Neuron (in vitro differentiated cells): ENCODE data around the gene UBA3.

Experiments used
- H2AFZ ChIP-seq: one replicate; pipeline ENCODE4 v1.6.1; 2013; ENCODE audit warnings: low read depth, mild to moderate bottlenecking, inconsistent platforms, low read length, moderate library complexity
- H3K27me3 ChIP-seq: one replicate; pipeline ENCODE4 v1.6.1; 2013; ENCODE audit warnings: low read length; ENCODE audit not compliant: insufficient read depth
- H3K36me3 ChIP-seq: one replicate; pipeline ENCODE4 v1.6.1; 2013; ENCODE audit warnings: low read length; ENCODE audit not compliant: insufficient read depth
- H3K4me1 ChIP-seq: one replicate; pipeline ENCODE4 v1.6.1; 2013; ENCODE audit warnings: low read length; ENCODE audit not compliant: insufficient read depth
- H3K4me3 ChIP-seq: 2 replicates; pipeline ENCODE4 v1.5.1; 2013; ENCODE audit warnings: mild to moderate bottlenecking, low read length, moderate library complexity
- H3K9me3 ChIP-seq: one replicate; pipeline ENCODE4 v1.6.1; 2013; ENCODE audit warnings: low read length

The UBA3 gene

DNA sequence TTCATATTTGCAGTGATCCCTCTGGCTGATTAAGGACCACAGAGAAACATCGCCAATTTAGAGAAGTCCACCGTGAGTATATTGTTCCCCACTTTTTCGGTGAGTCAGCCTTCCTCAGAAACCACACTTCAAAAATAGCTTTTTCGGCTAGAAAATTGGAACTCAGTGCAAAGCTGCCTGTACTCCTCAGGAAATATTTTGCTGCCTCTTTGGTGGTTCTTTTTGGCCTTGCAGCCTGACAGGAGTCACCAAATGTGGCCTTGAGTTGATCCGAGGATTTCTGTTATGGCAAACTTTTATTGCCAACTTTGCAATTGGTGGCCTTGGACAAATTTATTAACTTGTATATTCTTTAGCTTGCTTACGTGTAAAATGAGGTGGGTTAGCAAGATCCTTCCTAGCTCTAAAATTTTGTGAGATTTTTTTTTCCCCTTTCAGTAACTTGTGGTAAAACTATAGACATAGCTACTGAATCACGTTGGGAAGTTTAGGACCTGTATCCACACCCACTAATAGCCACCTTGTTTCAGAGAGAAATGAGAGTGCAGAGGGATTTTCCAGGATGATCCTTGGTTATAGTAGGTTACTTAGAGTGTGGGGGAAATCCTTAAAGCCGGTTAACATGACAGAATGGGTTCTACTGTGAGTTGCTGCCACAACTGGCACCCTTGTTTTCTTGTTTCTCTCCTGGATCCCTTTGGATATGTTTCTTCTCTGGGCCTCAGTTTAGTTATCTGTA lies 14.5 kb upstream of the UBA3 start:
- peaks cover 2% of the 10 kb centered on the region for H3K9me3 ChIP-seq
- no peak overlapping the region for H2AFZ ChIP-seq
- peaks cover 12% of the 10 kb centered on the region for H3K4me1 ChIP-seq
- no peaks in the 10 kb centered on the region for H3K27me3 ChIP-seq
- peaks cover 16% of the 10 kb centered on the region for H3K36me3 ChIP-seq
- H3K4me3 ChIP-seq = no peak overlapping the region

DNA sequence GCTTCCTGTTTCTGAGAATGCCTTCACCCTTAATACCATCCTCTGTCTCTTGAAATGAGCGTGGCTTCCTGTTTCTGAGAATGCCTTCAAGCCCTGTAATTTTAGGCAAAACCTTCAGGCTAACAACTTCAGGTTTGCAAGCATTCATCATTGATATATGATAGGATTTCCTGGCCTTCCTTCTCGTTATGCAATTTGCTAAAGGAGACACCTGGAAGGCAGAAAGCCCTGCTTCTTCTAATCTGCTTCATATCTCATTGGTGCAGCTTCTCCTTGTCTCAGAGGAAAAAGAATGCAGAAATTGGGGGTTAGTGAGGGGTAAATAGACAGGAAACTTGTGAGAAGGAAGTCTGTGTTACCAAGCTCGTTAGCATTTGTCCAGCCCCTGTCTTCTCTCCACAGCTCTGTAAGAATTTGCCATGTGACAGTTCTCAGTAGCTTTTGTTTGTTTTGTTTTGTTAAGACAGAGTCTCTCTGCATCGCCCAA lies 11.9 kb upstream of the UBA3 start:
- H3K4me3 ChIP-seq = no peak overlapping the region
- no peaks in the 10 kb centered on the region for H3K27me3 ChIP-seq
- H3K36me3 ChIP-seq = peaks cover 16% of the 10 kb centered on the region
- no peak overlapping the region for H2AFZ ChIP-seq
- H3K9me3 ChIP-seq = no peaks in the 10 kb centered on the region
- H3K4me1 ChIP-seq = peaks cover 24% of the 10 kb centered on the region

DNA sequence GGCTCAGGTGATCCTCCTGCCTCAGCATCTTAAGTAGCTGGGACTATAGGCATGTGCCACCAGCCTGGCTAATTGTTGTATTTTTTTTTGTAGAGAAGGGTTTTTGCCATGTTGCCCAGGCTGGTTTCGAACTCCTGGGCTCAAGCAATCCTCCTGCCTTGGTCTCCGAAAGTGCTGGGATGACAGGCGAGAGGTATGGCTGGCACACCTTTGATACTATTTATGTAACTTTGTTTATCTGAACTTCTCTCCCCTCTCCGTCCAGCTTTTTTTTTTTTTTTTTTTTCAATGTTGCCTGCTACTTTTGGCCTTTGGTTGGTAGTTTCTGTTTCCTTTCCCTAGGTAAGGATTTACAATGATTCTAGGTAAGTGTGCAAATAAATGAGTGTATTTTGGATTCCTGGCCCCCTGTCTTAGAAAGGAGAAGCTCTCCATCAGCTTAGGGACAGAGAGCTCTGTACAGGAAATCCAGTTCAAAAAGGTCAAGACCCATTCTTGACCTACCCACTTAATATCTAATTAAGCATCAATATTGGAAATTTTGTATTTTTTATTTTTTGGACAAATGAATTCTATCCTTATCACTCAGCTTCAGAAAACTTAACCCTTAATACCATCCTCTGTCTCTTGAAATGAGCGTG lies 11.3 kb upstream of the UBA3 start:
- no peaks in the 10 kb centered on the region for H3K9me3 ChIP-seq
- no peak overlapping the region for H3K4me3 ChIP-seq
- H2AFZ ChIP-seq = no peak overlapping the region
- peaks cover 16% of the 10 kb centered on the region for H3K36me3 ChIP-seq
- H3K27me3 ChIP-seq = no peaks in the 10 kb centered on the region
- H3K4me1 ChIP-seq = peaks cover 26% of the 10 kb centered on the region

DNA sequence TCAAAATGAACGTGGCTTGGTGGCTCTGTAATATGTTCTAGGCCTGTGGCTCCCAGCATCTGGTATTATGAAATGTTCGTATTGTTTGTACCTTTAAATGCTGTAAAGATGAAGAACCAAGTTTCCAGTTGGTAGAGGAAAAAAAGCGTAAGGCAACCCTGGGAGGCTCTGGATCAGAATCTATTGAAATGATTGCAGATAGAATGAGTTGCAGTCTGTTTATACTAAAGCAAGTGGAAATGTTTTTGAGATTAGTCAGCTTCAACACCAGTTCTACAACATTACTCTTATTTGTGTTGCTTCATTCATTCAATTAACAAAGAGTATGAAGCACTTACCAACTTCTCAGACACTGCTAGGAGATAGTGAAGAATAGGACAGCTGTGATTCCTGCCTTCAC lies 9.9 kb upstream of the UBA3 start:
- Histone ChIP-seq H3K9me3 (no peaks in the 10 kb centered on the region), H3K4me1 (peaks cover 35% of the 10 kb centered on the region), H3K4me3 (no peak overlapping the region), H3K36me3 (peaks cover 14% of the 10 kb centered on the region), H2AFZ (no peak overlapping the region), H3K27me3 (no peaks in the 10 kb centered on the region)

DNA sequence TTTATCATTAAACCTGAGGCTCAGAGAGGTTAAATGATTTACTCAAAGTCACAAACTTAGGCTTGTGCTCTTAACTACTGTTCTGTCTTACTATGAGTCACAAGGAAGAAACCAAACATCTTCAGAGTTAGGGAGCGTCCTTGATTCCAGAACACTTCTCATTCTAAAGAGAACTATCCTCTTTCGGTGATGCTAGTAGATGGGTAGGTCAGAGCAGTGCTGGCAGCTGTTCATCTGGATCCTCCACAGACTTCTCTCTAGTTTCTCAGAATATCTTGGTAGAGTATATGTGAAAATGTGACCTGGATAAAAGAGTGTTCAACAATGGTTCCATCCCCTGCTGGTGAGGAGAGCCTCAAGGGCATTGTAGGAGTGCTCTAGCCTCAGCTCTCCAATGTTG lies 7.9 kb upstream of the UBA3 start:
- H3K9me3 ChIP-seq = no peaks in the 10 kb centered on the region
- no peaks in the 10 kb centered on the region for H3K27me3 ChIP-seq
- peaks cover 50% of the 10 kb centered on the region for H3K4me1 ChIP-seq
- no peak overlapping the region for H2AFZ ChIP-seq
- H3K4me3 ChIP-seq = no peak overlapping the region
- peaks cover 5% of the 10 kb centered on the region for H3K36me3 ChIP-seq

DNA sequence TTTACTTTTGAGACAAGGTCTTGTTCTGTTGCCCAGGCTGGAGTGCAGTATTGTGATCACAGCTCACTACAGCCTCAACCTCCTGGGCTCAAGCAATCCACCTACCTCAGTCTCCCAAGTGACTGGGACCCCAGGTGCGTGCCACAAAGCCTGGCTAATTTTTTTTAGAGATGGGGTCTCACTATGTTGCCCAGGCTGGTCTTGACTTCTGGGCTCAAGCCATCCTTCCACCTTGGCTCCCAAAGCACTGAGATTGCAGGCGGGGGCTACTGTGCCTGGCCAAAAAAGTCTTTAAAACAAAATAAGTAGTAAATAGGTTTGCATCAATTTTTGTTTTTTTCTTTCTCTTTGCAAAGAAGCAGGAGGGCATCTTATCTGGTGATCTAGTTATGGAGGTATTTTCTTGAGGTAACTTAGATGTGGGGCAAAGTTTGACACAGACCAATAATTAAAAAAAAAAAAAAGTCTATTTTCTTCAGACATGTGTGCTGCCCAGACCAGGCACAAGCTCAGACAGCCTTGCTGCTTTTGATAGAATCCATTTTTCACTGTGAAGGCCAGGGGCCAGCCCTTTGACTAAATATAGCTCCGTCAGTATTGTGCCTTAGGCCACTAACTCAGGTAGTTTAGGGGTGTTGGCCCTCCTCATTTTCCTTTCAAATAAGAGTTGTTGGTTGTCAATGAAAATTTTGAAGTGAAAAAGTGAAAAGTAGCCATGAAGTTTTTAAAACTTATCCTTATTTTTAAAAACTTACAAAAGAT lies 7.0 kb upstream of the UBA3 start:
- Histone ChIP-seq H3K36me3 (peaks cover 5% of the 10 kb centered on the region), H3K27me3 (no peaks in the 10 kb centered on the region), H2AFZ (no peak overlapping the region), H3K4me3 (no peak overlapping the region), H3K4me1 (peaks cover 53% of the 10 kb centered on the region), H3K9me3 (no peaks in the 10 kb centered on the region)

DNA sequence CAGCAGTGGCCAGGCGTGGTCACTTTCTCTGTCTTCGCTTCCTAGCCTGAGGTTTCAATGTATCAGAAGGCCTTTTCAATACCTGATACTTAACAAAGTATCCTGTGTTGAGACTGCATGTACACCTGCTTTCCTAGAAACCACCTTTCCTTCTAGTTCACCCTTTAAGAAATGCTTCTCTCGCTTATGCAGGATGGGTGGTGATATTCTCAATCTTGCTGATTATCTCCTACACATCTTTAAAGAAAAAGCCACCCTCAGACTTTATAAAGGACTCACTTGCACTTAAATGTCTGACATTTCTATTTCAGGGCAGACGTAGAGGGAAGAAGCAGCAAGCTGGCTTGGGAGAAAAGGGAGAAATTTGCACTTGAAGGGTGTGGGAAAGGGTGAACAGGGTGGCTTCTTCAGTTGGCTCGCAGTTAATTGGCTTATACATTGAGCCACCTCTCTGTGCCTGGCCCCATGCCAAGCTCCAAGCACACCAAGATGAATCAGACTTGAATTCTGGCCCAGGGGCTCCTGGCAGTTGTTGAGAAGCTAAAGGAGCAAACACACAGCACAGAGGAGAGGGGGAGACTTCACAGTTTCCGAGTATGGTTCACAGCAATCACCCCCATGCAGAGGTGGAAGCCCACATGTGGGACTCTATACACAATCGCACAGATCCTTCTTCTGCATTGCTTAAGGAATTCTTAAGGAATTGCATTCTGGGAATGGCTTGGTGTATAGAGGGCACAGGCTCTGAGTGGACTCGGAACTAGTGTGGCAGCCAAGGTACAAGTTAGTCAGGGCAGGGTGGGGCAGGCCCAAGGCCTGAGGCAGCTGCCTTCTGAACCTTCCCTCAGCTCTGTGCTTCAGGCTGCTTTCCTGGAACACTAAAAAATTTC lies 5.9 kb upstream of the UBA3 start:
- peak overlapping the region; percentile 97 for H3K4me3 ChIP-seq
- H3K27me3 ChIP-seq = no peaks in the 10 kb centered on the region
- H3K36me3 ChIP-seq = peaks cover 5% of the 10 kb centered on the region
- peaks cover 48% of the 10 kb centered on the region for H3K4me1 ChIP-seq
- peak overlapping the region; percentile 96 for H2AFZ ChIP-seq
- H3K9me3 ChIP-seq = no peaks in the 10 kb centered on the region

DNA sequence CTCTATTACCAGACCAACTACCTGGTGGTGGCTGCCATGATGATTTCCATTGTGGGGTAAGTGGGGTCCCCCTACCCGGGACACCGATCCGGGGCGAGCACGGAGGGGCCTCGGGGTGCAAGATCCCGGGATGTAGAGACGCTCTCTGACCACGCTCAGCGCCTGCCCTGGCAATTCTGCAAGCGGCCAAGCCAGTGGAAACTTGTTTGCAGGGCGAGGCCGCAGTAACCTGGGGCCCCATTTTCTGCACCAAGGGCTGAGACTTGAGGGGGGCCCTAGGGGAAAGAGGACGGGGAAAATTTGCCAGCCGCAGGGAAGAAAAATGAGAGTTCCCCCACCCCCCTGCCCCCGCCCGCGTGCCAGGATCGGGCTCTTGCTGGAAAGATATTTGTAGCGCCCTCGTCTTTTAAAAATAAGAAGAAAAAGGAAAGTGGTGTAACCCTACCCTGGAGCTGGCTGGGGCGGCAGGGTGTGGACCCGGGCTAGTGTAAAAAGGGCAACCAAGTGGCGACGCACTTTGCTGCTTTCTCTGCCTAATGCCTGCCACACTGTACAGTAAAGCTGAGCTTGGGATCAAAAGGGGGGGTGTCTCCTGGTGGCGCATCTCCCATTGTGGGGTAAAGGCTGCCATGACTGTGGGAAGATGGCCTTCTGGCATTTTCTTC lies 5.1 kb upstream of the UBA3 start:
- Histone ChIP-seq H3K36me3 (peaks cover 4% of the 10 kb centered on the region), H3K4me1 (peaks cover 56% of the 10 kb centered on the region), H2AFZ (peak overlapping the region; percentile 96), H3K27me3 (no peaks in the 10 kb centered on the region), H3K9me3 (no peaks in the 10 kb centered on the region), H3K4me3 (peak overlapping the region; percentile 97)

DNA sequence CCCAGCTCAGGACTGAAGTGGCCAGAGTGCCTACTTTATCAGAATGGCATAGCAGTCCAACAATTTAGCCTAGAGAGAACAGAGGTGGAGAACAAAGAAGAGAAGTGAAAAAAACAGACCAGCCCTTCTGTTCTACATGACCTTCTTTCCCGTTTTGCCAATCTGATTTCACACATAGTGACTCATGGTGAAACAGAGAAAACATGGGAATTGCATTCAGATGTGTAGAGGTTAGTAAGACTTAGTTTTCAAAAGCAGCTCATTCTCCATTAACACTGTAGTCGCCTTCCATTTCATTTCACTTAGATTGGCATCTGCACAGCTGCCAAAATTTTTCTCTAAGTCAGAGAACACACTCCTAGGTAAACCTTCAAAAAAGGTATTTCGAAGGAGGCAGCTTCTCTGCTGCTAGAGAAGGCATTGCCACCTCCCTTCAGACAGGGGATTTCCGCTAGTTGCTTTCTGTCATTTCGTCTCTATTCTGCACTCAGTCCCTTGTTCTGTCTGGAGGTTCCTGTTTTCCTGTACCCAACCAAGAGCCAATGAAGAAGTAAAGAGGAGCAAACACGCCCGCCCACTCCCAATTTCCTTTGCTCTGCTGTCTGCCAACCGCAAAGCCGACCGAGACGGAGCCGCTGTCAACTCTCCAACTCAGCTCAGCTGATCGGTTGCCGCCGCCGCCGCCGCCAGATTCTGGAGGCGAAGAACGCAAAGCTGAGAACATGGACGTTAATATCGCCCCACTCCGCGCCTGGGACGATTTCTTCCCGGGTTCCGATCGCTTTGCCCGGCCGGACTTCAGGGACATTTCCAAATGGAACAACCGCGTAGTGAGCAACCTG lies 4.4 kb upstream of the UBA3 start, which contains the start of gene ARL6IP5:
ARL6IP5 (plus strand) TSS at position 612 of the 842 bp plus-strand sequence; CDS start at position 723, 111 bp downstream.
- Histone ChIP-seq H3K9me3 (no peaks in the 10 kb centered on the region), H3K27me3 (no peaks in the 10 kb centered on the region), H3K36me3 (no peaks in the 10 kb centered on the region), H3K4me3 (peak within 1 kb of the TSS; percentile 97), H3K4me1 (peaks cover 56% of the 10 kb centered on the region), H2AFZ (peak within 1 kb of the TSS; percentile 96)

DNA sequence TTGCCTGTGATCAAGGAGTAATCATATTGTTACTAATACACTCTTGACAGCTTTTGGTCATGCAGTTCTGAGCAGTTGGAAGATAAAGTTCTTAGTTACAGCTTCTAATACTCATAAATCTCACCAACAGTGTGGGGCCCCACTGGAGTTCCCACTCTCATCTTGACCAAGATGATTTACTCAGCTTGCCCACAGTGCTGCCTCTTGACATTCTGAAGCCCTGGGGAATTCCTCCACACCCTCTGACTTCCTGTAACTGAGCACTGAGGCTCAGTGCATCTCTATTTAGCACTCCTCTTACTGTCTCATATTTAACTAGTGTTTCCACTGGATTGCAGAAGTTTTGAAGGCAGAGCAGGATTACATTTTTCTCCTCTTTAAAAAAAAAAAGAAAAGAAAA lies 2.6 kb upstream of the UBA3 start:
- no peaks in the 10 kb centered on the region for H3K36me3 ChIP-seq

DNA sequence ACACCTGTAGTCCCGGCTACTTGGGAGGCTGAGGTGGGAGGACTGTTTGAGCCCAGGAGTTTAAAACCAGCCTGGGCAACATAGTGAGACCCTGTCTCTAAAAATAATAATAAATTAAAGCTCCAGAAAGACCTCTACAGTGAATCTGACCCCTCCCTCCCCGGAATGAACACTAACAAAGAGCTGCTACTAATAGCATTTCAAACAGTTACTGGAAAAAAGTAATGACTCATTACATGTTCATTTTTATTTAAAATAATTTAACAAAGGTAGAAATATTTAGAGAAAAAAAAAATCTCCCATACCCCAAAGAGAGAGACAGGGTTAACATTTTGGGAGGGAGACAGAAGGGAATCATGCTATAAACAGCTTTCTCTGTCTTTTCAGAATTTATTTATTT lies 2.2 kb upstream of the UBA3 start:
- H3K27me3 ChIP-seq = no peaks in the 10 kb centered on the region
- no peak overlapping the region for H3K4me3 ChIP-seq

More for the DNA sequence above, 2.6 kb upstream of the UBA3 start:
- H2AFZ ChIP-seq = no peak overlapping the region
- no peaks in the 10 kb centered on the region for H3K9me3 ChIP-seq
- H3K27me3 ChIP-seq = no peaks in the 10 kb centered on the region
- H3K4me3 ChIP-seq = no peak overlapping the region
- H3K4me1 ChIP-seq = peaks cover 55% of the 10 kb centered on the region

More for the DNA sequence above, 2.2 kb upstream of the UBA3 start:
- Histone ChIP-seq H3K36me3 (no peaks in the 10 kb centered on the region), H3K9me3 (no peaks in the 10 kb centered on the region), H2AFZ (no peak overlapping the region), H3K4me1 (peaks cover 54% of the 10 kb centered on the region)
